Lower lobe of right lung (tissue), 2 donors: ENCODE measurements around the gene TMEM255B. TPM values are rescaled to one million over a fixed set of nuclear protein-coding genes. Genes with fewer than 3 reads are reported as not detected.
A peak's percentile ranks its signal among the peaks of the same experiment; 100 is the strongest.

ENCODE experiments used
- ATAC-seq, 2 donors: fragments of 200-7000 bp; cut with Tn5 transposase; one replicate each; pipeline ENCODE4 v1.9.1; 2020 to 2022; ENCODE audit warnings: mild to moderate bottlenecking in 2 of 2, moderate library complexity in 2 of 2
- DNase-seq: peaks from one replicate; pipeline ENCODE4 v3.0.0-alpha.2; 2020
- H3K27ac ChIP-seq: fragments of 200-600 bp; one replicate; pipeline ENCODE4 v1.8.0; 2022
- H3K27me3 ChIP-seq: fragments of 200-600 bp; one replicate; pipeline ENCODE4 v1.8.0; 2022; ENCODE audit warnings: low read depth
- H3K36me3 ChIP-seq: fragments of 200-600 bp; one replicate; pipeline ENCODE4 v1.8.0; 2022; ENCODE audit warnings: mild to moderate bottlenecking
- H3K4me1 ChIP-seq: fragments of 200-600 bp; one replicate; pipeline ENCODE4 v1.8.0; 2022
- H3K4me3 ChIP-seq: fragments of 200-600 bp; one replicate; pipeline ENCODE4 v1.8.0; 2022; ENCODE audit warnings: mild to moderate bottlenecking
- H3K9me3 ChIP-seq: fragments of 200-600 bp; one replicate; pipeline ENCODE4 v1.8.0; 2022
- intact Hi-C: fragments of 100-400 bp; cut with DNase I; formaldehyde crosslinking; loops from one replicate; pipeline ENCODE4 v1.11.0; 2022
- total RNA-seq: library from RNA; stranded (reverse); fragmentation: NEBNext Ultra II Directional; extraction: Animal tissue kit (Norgen Biotek cat#: 25700); gene quantifications from one replicate; pipeline ENCODE4 v1.2.1, GENCODE V29; 2021
- TF ChIP-seq, protein P1 (sequence below): fragments of 200-600 bp; IDR thresholded peaks from one replicate; pipeline ENCODE4 v1.8.0; 2022; ENCODE audit warnings: antibody characterized with exemption, mild to moderate bottlenecking
- donor health status: DM: no; HTN: yes; CAD: no; lungs with severe emphysema.

Gene TMEM255B
- total RNA-seq, 1 donor from 2014 or later: 21.5 TPM

DNA sequence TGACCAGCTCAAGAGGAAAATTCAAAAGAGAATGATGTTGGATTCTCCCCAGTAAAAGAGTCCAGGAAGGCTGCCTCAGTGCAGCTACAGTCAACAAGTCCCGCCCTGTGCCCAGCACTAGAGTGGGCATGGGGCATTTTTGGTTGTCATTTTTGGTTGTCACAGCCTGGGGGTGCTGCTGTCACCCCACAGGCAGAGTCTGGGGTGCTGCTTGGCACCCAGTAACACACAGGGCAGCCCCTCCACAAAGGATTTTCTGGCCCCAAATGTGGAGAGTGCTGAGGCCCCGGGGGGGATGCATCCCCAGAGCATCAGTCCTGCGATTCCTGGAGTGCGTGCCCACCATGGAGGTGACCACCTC, 28.2 kb upstream of the TMEM255B start:
- Histone ChIP-seq H3K4me1 (no peaks in the 10 kb centered on the region), H3K36me3 (no peaks in the 10 kb centered on the region), H3K4me3 (no peak overlapping the region), H3K27ac (no peak overlapping the region), H3K27me3 (peaks cover 5% of the 10 kb centered on the region), H3K9me3 (no peaks in the 10 kb centered on the region)
- TF ChIP-seq, protein P1, sequence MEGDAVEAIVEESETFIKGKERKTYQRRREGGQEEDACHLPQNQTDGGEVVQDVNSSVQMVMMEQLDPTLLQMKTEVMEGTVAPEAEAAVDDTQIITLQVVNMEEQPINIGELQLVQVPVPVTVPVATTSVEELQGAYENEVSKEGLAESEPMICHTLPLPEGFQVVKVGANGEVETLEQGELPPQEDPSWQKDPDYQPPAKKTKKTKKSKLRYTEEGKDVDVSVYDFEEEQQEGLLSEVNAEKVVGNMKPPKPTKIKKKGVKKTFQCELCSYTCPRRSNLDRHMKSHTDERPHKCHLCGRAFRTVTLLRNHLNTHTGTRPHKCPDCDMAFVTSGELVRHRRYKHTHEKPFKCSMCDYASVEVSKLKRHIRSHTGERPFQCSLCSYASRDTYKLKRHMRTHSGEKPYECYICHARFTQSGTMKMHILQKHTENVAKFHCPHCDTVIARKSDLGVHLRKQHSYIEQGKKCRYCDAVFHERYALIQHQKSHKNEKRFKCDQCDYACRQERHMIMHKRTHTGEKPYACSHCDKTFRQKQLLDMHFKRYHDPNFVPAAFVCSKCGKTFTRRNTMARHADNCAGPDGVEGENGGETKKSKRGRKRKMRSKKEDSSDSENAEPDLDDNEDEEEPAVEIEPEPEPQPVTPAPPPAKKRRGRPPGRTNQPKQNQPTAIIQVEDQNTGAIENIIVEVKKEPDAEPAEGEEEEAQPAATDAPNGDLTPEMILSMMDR: no peak
- DNase-seq (no peak), ATAC-seq (no peak)
- intact Hi-C loops: no loop called here

DNA sequence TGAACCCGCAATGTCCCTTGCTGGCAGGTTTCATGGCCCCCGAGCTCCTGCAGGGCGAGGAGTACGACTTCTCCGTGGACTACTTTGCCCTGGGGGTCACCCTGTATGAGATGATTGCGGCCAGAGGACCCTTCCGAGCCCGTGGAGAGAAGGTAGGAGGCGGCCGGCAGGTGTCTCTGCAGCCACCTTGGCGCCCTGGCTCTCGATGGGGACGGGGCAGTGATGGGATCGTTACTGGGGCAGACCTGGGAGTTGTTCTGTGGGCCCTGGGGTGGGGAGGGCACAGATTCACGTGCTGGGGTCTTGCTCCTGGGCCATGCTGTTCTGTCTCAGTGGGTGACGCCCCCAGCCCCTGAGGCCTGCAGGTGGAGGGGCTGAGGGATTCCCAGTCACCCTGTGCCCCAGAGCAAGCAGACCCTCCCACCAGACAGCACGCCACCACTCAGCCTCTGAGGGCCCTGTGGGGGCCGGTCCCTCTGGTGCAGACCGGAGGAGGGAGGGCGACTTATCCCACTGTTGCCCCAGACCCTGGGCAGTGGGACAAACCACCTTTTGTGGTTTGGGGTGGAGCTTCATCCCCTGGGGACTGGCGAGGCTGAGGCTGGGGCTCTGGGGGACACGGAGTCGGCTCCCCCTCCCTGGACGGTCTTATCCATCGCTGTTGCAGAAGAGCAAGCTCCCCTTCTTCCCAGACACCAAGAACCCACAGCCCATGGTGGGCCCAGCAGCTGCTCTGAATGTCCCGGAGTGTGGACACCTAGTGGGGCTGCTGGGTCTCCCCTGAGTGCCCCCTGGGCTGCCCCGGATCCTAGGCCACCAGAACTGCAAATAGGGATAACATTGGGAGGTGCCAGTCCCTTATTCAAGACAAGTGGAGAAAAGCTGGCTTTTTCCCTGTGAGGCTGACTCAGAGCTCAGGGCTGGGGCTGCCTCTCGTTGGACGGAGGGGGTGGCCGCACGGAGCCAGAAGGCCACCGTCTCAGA, 27.5 kb upstream of the TMEM255B start:
- TF ChIP-seq, protein P1: no peak
- intact Hi-C loops: no loop called here
- Histone ChIP-seq H3K27ac (no peak overlapping the region), H3K27me3 (peaks cover 5% of the 10 kb centered on the region), H3K4me3 (no peak overlapping the region), H3K4me1 (no peaks in the 10 kb centered on the region), H3K36me3 (no peaks in the 10 kb centered on the region), H3K9me3 (no peaks in the 10 kb centered on the region)
- no peak for ATAC-seq
- peak; percentile 34 for DNase-seq

DNA sequence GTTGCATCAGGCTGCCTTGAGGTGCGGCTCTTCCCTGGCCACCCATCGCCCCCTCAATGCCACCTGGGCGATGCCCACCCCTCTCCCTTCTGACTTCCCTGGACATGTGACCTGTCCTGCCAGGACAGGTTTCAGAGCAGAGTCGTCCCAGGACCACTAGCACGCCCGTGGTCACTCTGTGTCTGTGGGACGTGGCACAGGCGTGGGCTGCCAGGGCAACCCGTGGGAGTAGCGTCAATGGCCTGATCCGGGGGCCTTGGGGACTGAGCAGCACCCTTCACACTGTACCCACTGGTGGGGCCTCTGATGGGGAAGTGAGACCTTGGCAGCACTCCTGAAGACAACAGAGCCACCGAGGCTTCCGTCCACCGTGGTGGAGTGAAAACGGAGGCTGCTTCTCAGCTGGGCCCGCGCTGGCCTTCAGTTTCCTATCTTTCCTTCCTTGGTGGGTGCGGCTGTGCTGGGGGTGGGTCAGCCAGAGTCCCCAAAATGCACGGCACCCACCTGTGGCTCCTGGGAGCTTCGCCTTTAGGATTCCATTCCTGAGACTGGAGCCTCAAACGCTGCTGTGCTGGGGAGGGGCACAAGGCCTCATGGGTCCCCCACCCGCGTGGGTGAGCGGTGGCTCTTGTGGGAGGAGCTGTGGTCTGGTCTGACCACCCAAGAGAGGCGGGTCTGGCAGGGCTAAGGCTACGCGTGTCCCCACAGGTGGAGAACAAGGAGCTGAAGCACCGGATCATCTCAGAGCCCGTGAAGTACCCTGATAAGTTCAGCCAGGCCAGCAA, 26.7 kb upstream of the TMEM255B start:
- intact Hi-C loops: no loop called here
- Histone ChIP-seq H3K36me3 (no peaks in the 10 kb centered on the region), H3K9me3 (no peaks in the 10 kb centered on the region), H3K4me1 (no peaks in the 10 kb centered on the region), H3K4me3 (no peak overlapping the region), H3K27ac (no peak overlapping the region), H3K27me3 (peaks cover 5% of the 10 kb centered on the region)
- TF ChIP-seq, protein P1: no peak
- ATAC-seq (no peak), DNase-seq (peak; percentile 33)

DNA sequence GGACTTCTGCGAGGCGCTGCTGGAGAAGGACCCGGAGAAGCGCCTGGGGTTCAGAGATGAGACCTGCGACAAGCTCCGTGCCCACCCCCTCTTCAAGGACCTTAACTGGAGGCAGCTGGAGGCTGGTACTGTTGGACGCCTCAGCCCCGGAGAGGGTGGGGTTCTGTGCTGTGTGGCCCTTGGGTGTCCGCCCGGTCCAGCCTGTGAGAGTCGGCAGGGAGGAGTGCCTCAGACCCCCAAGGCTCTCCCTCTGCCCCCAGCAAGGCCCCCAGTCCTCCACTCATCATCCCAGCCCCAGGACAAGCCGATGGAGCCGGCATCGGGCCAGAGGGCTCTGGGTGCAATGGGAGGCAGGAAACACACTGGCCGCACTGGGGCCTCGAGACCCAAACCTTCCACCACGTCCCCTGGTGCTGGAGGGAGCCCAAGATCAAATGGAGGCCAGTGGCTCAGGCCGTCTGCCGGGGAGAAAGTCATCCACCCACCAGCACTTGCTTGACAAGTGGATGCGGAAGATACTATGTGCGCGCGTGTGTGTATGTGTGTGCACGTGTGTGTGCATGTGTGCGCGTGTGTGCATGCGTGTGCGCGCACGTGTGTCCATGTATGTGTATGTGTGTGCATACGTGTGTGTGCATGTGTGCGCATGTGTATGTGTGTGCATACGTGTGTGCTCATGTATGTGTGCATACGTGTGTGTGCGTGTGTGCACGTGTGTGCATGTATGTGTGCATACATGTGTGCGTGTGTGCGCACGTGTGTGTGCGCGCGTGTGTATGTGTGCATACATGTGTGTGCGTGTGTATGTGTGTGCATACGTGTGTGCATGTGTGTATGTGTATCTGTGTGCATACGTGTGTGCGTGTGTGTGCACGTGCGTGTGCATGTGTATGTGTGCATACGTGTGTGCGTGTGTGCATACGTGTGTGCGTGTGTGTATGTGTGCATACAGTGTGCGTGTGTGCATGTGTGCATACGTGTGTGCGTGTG, 25.8 kb upstream of the TMEM255B start:
- ATAC-seq (no peak), DNase-seq (peak; percentile 24)
- Histone ChIP-seq H3K36me3 (no peaks in the 10 kb centered on the region), H3K27ac (no peak overlapping the region), H3K27me3 (peaks cover 5% of the 10 kb centered on the region), H3K4me1 (no peaks in the 10 kb centered on the region), H3K4me3 (no peak overlapping the region), H3K9me3 (no peaks in the 10 kb centered on the region)
- intact Hi-C loops: no loop called here
- TF ChIP-seq, protein P1: no peak
